Prostate gland (tissue), 2 donors: ENCODE measurements around the gene KIF7. TPM values are rescaled to one million over a fixed set of nuclear protein-coding genes. Genes with fewer than 3 reads are reported as not detected.

Experiments
- DNase-seq: peaks from one replicate; pipeline ENCODE4 v3.0.0-alpha.2; 2019; ENCODE audit warnings: low spot score
- H3K27ac ChIP-seq, 2 donors: fragments of 200-600 bp; sonication (generic); 2 replicates each; pipeline ENCODE4 v1.5.1; 2017 to 2019
- H3K27me3 ChIP-seq: fragments of 200-600 bp; sonication (generic); replicated peaks from 2 replicates; pipeline ENCODE4 v1.5.1; 2019; ENCODE audit not compliant: insufficient read depth
- H3K36me3 ChIP-seq, 2 donors: fragments of 200-600 bp; sonication (generic); 1 replicate in 1 of 2; 2 replicates in 1 of 2; pipeline versions ENCODE4 v1.5.1 to v1.8.1; 2017 to 2019
- H3K4me1 ChIP-seq: fragments of 200-600 bp; sonication (generic); replicated peaks from 2 replicates; pipeline ENCODE4 v1.5.1; 2019
- H3K4me3 ChIP-seq, 2 donors: fragments of 200-600 bp; sonication (generic); 2 replicates each; pipeline ENCODE4 v1.5.1; 2017 to 2019
- H3K9me3 ChIP-seq: fragments of 200-600 bp; sonication (generic); 2 replicates; pipeline ENCODE4 v1.5.1; 2017
- POLR2A ChIP-seq: fragments of 450-650 bp; IDR thresholded peaks from one replicate; pipeline ENCODE4 v1.6.1; 2016; ENCODE audit warnings: antibody characterized with exemption, mild to moderate bottlenecking
- POLR2AphosphoS5 ChIP-seq: sonication (generic); formaldehyde crosslinking; IDR thresholded peaks from one replicate; pipeline ENCODE4 v1.6.1; 2017; ENCODE audit warnings: antibody characterized with exemption
- WGBS: methylation state at CpG from one replicate; pipeline ENCODE4 v1.1.5; 2018; 5-methylcytosine and 5-hydroxymethylcytosine counted together
- intact Hi-C: fragments of 100-400 bp; cut with DNase I; formaldehyde crosslinking; loops from one replicate; pipeline ENCODE4 v1.14.2; 2022
- total RNA-seq, 2 donors: library from RNA; depleted of rRNA; stranded (reverse); fragments of >200 nt; gene quantifications; one replicate each; pipeline ENCODE4 v1.1.0, GENCODE V29; 2016
- TF ChIP-seq, protein P1 (sequence below), 4 experiments: fragments of 200-600 bp in 2 of 4; fragments of 450-650 bp in 2 of 4; sonication (generic) in 2 of 4; IDR thresholded peaks; 1 replicate in 3 of 4; 2 replicates in 1 of 4; pipeline ENCODE4 v1.5.1; 2016 to 2019; ENCODE audit warnings: antibody characterized with exemption in 4 of 4, mild to moderate bottlenecking in 2 of 4, moderate library complexity in 2 of 4

KIF7 gene
- total RNA-seq, 2 donors from 2014 or later = 4.1 to 10.3 TPM

DNA sequence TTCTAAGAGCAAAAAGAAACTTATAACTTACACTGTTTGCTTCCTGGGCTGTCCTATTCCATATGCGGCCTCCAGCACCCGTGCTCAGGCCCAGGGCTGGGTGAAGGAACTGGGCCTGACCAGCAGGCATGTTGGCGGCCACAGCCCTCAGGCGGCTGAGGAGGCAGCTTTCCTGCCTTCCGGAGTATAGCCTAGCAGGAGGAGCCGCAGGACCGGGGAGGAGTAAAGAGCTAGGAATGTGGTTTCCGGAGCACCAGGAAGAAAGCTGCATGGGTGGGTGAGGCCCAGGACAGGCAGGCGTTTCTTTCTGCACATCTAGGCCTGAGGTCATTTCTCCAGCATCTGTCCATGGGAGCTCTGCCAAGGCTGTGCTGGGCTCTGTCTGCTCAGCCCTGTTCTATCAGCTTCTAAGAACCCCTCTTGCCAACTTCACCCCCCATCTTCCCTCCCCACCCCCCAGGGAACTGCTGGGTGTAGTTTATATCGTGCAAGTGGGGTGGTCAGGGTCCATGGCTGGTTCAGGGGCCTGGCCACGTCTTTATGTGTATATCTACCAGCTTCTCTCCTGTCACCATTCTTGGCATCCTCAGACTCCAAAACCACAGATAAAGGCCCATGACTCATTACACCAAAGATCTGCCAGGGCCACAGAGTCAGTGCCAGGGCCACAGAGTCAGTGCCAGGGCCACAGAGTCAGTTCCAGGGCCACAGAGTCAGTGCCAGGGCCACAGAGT, 7.8 kb upstream of the KIF7 start:
- 62% methylated on average over 11 of the region's 11 CpGs for WGBS
- Histone ChIP-seq H3K36me3 (no peaks in the 10 kb centered on the region), H3K4me1 (no peaks in the 10 kb centered on the region), H3K9me3 (no peaks in the 10 kb centered on the region), H3K27me3 (no peaks in the 10 kb centered on the region), H3K4me3 (no peak overlapping the region), H3K27ac (no peak overlapping the region)
- TF ChIP-seq POLR2AphosphoS5 (no peak), POLR2A (no peak)
- TF ChIP-seq, protein P1, sequence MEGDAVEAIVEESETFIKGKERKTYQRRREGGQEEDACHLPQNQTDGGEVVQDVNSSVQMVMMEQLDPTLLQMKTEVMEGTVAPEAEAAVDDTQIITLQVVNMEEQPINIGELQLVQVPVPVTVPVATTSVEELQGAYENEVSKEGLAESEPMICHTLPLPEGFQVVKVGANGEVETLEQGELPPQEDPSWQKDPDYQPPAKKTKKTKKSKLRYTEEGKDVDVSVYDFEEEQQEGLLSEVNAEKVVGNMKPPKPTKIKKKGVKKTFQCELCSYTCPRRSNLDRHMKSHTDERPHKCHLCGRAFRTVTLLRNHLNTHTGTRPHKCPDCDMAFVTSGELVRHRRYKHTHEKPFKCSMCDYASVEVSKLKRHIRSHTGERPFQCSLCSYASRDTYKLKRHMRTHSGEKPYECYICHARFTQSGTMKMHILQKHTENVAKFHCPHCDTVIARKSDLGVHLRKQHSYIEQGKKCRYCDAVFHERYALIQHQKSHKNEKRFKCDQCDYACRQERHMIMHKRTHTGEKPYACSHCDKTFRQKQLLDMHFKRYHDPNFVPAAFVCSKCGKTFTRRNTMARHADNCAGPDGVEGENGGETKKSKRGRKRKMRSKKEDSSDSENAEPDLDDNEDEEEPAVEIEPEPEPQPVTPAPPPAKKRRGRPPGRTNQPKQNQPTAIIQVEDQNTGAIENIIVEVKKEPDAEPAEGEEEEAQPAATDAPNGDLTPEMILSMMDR (IDR thresholded peaks at IDR 0.05) = no peak
- DNase-seq = no peak
- intact Hi-C loops = no loop called here

DNA sequence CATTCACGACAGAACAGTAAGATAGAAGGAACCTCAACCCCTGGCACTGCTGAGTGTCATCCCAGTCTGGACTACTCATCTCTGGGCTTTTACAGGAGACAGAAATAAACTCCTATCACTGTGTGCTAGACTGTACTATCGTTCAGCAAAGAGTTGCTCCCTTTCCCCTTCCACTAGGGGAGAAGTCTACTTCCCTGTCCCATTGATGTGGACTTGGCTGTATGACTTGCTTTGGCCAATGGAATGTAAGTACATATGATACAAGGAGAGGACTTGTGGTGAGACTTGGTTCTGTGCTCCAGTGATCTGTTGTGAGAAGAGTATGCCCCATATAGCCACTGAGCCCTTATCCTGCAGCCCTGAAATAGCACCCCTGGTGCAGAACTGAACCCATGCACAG, 5.3 kb upstream of the KIF7 start:
- Histone ChIP-seq H3K4me3 (no peak overlapping the region), H3K4me1 (no peaks in the 10 kb centered on the region), H3K27ac (no peak overlapping the region), H3K36me3 (no peaks in the 10 kb centered on the region), H3K9me3 (no peaks in the 10 kb centered on the region), H3K27me3 (no peaks in the 10 kb centered on the region)
- intact Hi-C loops = no loop called here
- DNase-seq = no peak
- 87% methylated on average over 2 of the region's 2 CpGs for WGBS
- TF ChIP-seq, protein P1 (IDR thresholded peaks at IDR 0.05) = no peak
- TF ChIP-seq POLR2AphosphoS5 = no peak
- TF ChIP-seq POLR2A = no peak

DNA sequence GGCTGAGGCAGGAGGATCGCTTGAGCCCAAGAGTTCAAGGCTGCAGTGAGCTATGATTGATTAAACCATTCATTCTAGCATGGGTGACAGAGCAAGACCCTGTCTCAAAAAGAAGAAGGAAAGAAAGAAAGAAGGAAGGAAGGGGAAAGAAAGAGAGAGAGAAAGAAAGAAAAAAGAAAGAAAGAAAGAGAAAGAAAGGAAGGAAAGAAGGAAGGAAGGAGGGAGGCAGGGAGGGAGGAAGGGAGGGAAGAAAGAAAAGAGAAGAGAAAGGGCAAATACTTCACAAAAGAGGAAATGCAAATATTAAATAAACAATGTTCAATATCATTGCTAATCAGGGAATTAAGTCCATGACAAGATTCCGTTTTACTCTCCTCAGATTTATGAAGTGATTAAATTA, 4.0 kb upstream of the KIF7 start:
- no peaks in the 10 kb centered on the region for H3K36me3 ChIP-seq
- intact Hi-C loops = no loop called here
- H3K4me1 ChIP-seq = no peaks in the 10 kb centered on the region
- no peak overlapping the region for H3K4me3 ChIP-seq
- TF ChIP-seq POLR2A (no peak), POLR2AphosphoS5 (no peak)
- no peak for DNase-seq
- no peaks in the 10 kb centered on the region for H3K27me3 ChIP-seq
- no peaks in the 10 kb centered on the region for H3K9me3 ChIP-seq
- WGBS = 87% methylated on average over 2 of the region's 2 CpGs
- no peak overlapping the region for H3K27ac ChIP-seq

DNA sequence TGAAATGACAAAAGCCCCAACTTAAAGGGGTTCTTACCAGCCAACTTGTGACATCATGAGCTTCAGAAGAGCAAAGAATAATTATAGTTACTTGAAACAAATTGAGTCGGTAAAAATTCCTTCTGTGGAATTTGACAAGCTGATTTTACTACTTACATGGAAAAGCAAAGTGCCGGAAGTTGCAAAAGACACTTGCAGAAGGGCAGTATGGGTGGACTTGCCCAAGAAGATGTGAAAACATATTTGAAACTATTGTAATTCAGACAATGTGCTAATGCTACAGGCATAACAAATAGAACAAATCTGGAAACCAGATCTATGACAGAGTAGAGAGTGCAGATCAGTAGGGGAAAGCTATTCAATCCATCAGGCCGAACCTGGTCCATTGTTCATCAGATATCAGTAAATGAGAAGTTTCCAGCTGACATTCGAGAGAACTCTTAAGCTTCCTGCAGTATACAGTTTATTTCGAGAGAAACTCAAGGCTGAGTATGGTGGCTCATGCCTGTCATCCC, 2.5 kb upstream of the KIF7 start:
- intact Hi-C loops = no loop called here
- Histone ChIP-seq H3K4me3 (no peak overlapping the region), H3K36me3 (no peaks in the 10 kb centered on the region), H3K9me3 (no peaks in the 10 kb centered on the region), H3K27me3 (no peaks in the 10 kb centered on the region), H3K27ac (no peak overlapping the region), H3K4me1 (no peaks in the 10 kb centered on the region)
- WGBS = 87% methylated on average over 5 of the region's 5 CpGs
- TF ChIP-seq, protein P1 (IDR thresholded peaks at IDR 0.05) = no peak
- TF ChIP-seq POLR2A (no peak), POLR2AphosphoS5 (no peak)
- DNase-seq = no peak

DNA sequence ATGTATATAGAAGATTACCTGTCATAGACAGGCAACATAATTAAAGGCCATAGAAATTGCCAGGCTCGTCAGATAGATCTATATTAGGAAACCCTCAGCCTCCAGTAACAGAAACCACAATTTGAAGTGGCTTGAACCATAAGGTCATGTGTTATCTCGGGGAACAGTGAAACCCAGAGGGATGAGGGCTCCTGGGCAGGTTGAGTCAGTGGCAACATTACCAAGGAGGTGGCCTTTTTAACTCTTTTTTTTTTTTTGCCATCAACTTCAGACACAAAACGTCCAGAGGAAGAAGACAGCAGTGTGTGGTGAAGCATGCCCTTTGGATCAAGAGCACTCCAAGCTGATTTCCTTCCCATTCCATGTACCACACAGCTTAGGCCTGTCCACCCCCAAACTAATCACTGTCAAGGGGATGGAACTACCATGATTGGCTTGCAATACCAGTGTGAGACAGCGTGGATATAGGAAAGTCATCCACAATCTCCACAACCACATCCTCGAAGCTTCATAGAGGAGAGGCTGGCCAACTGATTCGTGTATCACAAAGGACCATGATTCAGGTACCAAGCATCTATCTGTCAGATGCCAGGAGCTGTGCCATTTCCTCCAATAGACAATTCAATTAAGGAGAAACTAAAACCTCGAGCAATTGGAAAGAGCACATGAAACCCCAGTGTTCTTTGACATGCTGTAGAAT, 999 bp upstream of the KIF7 start:
- DNase-seq = no peak
- 74% methylated on average over 7 of the region's 7 CpGs for WGBS
- no peak overlapping the region for H3K27ac ChIP-seq

More for the DNA sequence above, 999 bp upstream of the KIF7 start:
- no peaks in the 10 kb centered on the region for H3K4me1 ChIP-seq
- intact Hi-C loops = no loop called here
- H3K27me3 ChIP-seq = no peaks in the 10 kb centered on the region
- no peak overlapping the region for H3K4me3 ChIP-seq
- H3K36me3 ChIP-seq = no peaks in the 10 kb centered on the region
- H3K9me3 ChIP-seq = no peaks in the 10 kb centered on the region
- TF ChIP-seq POLR2A (no peak), POLR2AphosphoS5 (no peak)
- TF ChIP-seq, protein P1 (IDR thresholded peaks at IDR 0.05) = no peak
